DMS53 treated with DMSO at 0.1 percent for 48 hours (cell line): Measurements from ENCODE around the gene AIFM1.

ENCODE experiments used
- DNase-seq: peaks from one replicate; lab custom pipeline; 2025; ENCODE audit not compliant: unreplicated experiment; lab: John Stamatoyannopoulos, UW

Gene AIFM1

DNA sequence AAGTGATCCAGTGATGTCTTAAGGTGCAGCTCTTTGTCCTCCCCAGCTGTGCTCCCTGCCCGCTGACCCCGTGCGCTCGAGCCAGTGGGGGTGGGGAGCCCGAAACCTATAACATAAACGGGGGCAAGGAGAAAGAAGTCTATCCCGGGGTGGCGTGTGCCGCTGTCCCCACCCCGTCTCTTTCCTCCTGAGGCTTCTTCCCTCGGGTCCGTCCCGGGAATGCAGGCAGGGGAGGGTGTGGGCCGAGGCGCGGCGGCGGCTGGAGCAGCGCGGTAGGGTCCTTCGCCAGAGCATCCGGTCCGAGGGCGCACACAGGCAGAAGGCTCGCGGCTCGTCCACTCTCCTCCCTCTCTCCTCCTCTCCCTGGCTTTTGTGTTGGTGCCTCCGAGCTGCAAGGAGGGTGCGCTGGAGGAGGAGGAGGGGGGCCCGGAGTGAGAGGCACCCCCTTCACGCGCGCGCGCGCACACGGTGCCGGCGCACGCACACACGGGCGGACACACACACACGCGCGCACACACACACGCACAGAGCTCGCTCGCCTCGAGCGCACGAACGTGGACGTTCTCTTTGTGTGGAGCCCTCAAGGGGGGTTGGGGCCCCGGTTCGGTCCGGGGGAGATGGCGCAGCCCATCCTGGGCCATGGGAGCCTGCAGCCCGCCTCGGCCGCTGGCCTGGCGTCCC lies 5.9 kb upstream of the AIFM1 start, which contains the start of gene RAB33A:
TSS of gene RAB33A (plus strand) at position 517 of the 681 bp plus-strand sequence. CDS start at position 618, 101 bp downstream.
- no peak for DNase-seq

DNA sequence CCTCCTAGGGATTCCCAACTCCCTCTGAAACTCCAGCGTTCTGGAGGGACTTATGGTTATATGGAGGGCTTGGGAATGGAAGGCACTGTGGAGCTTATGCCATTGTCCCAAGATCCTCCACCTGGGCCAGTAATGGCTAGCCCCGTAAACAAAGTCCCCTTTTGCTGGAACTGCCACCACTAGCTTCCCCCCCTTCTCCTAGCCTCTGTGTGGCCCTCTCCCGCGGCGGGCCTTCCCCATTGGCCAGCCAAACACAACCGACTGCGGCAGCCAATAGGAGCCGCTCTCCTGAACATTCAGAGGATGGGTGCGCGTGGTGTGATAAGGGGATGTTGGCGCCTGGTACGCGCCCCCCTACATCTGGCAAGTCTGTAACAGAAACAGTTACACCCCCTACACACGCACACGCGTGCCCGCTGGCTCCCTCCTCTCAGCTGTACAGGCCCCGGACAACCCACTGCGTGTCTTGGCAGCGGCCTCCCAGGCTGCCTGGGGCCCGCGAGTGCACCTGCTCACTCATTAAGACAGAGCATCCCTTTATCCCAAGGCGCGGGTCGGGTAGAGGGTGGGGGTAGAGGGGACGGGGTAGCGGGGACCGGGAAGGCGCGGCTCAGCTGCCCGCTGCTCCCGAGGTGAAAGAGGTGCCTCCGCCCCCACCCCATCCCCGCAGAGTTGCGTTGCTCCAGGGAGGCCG lies 5.3 kb upstream of the AIFM1 start:
- DNase-seq: peak; percentile 30

DNA sequence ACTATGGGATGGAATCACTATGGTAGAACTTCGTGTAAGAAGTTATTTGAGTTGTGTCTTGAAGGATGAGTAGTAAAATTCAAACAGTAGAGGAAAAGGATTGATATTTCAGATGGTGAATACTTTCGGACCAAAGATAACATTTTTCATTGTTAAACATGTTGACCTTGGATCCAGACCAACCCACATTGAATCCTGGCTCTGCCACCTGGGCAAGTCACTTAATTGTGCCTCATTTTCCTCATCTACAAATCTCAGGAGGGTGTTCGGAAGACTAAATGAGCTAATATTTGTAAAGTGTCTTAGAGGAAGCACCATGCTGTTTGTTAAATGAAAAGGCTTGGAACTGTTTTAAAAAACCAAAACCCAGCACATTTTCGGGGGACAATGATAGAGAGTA lies 1.4 kb upstream of the AIFM1 start:
- DNase-seq: no peak

DNA sequence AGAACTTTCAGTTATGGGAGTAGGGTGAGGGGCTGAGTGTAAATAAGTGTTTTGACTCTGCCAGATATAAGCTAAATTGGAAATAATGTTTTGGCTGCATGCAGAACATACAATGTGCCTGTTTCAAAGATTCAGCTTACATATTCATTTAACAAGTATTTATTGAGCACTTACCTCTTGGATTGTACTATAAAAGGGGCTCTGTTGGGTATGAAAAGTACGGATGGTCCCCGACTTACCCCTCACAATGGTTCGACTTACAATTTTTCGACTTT lies 799 bp upstream of the AIFM1 start:
- no peak for DNase-seq

DNA sequence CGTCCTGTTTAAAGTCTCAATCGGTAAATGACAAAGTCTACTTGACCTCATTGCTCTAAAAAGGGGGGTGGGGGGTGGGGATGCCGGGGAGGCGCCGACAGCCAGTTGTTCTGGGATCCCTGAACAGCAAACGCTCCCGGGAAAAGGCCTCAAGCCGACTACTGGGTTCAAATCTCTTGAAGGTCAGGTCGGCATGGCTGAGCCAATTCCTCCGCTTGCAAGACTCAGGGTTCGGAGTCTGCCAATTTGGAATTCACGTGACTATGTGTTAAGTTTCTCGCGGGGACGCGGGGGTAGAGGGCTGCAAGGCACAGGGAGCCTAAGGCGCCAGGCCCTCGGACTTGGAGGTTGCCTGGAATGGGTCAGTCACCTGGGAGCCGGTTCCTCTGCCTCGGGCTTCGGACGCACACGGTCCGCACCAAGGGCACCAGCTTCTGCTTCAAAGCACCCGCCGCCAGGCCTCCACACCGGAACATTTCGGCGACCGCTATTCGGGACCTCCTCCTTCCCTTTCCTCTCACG lies 399 bp downstream of the AIFM1 start:
- no peak for DNase-seq

DNA sequence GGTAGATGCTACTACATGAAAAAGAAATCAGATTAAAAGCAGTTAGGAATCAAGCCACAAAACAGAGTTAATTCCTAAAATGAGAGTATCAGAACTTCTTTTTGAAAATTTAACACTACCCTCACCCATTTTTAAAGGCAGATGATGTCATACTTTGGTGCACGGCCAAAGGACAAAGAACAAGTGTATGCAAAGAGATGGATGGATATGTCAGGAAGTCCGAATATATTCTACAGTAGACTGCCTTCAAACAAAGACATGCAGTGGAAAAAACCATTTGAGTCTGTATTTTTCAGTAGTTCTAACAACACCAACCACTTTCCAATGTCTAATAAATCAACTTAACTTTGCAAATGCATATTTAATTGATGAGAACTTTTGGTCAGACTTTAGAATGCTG lies 2.2 kb downstream of the AIFM1 start:
- no peak for DNase-seq

DNA sequence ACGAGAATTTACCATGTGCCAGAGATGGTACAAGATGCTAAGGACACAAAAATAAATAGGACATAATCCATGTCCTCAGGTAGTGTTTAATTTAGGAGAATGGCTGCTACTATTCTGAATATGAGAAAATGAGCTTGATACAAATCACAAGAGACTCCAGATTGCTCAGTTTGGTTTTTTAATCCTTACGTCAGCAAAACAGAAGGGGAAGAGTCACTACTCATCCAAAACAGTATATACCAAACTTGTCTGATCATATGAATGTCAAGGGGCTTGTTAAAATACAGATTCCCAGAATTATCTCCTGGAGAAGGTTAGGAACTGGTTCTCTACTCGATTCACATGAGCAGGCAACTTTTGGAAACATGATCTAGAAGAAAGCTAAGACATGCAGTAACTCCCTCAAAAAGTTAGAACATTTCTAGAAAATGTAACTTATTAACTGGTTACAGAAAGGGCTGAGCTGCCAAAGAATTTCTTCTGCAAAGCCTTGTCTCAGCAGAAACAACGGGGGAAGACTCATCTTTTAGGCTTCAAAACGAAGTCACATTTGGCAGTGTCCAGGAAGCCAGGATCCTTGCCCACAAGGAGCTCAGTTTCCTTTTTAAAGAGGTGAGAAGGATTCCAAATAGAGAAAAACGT lies 3.4 kb downstream of the AIFM1 start:
- no peak for DNase-seq

DNA sequence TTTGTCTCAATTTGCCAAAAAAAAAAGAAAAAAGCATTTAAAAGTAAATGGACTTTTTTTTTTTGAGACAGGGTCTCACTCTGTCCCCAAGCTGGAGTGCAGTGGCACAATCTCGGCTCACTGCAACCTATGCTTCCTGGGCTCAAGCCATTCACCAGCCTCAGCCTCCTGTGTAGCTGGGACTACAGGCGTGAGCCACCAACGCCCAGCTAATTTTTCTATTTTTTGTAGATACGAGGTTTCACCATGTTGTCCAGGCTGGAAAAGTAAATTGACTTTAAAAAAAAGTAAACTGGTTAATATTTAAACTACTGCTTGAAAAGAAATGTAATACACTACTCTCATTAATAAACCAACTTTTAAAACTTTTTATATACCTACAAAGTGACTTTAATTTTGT lies 5.9 kb downstream of the AIFM1 start:
- DNase-seq: no peak

DNA sequence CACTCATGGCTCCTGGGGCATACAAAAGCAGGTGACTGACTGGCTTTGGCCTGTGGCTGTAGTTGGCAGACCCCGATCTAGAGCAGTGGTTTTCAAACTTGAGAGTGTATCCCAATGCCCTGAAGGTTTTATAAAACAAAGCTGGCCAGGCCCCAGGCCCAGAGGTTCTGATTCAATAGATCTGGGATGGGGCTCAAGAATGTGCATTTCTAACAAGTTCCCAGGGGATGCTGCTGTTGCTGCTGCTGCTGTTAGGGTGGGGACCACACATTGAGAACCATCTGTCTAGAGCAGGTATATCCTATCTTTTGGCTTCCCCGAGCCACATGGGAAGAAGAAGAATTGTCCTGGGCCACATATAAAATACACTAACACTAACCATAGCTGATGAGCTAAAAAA lies 7.3 kb downstream of the AIFM1 start:
- no peak for DNase-seq

DNA sequence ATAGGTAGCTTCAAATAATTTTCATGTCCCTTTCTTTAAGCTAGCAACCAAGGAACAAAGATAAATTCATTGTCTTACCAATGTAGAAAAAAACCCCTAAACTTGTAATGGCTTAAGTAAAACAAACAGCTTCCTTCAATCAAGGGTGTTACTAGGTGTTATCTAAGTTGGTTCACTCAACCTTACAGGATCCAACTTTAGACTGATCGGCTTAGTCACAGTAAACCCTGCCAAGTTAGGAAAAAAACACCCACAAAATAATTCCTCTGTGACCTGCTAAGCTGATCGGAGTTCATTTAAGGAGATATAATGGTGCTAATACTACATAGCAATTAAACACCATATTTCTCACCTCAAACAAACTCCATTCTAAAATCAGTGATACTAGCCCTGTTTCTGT lies 10.1 kb downstream of the AIFM1 start:
- no peak for DNase-seq

DNA sequence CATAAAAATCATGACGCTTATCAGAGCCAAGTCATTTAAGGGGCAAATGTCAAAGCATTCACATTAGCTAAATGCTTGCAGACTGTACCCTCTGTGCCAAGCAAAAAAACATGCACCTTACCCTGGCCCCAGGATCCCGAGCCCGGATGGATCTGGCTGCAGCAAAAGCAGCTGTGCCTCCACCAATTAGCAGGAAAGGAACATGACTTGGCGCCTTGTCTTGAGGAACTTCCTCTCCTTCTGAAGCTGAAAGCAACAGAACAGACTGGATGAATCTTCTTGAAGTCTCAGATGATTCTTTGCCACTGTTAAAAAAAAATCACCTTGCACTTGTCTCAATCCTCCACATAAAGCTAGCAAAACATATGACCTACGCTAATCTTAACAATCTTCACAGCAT lies 18.0 kb downstream of the AIFM1 start:
- no peak for DNase-seq

DNA sequence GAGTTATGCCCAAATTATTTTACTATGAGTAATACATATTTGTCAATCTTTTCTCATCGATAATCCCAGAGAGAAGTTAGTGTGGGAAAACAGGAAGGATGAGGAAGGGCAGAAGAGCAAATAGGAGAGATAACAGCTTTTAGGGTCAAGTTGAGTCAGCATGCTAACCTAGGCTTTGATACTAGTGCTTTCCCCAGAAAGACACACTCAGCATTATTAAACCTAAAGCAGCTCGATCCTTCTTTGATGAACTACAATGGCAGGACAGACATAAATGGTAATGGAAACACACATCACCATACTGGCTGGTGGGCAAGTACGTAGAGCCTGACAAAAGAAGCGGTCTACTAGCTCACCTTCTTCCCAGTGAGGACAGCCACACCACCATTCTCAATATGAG lies 20.5 kb downstream of the AIFM1 start:
- no peak for DNase-seq

DNA sequence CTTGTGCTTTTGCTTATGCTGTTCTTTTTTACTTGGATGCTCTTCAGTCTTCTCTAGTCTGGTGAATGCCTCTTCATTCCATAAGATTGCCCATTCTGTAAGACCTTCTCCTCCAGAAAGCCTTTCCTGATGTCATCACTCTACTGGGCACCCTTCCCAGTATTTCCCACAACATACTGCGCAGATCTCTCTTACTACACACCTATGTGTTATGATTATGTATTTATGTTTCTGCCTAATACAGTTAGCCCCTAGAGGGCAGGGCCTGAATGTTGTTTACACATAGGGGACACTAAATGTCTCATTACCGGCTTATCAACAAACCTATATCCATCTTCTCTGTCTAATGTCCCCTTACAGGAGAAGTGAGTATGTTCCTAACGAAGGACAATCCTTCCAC lies 21.1 kb downstream of the AIFM1 start:
- no peak for DNase-seq

DNA sequence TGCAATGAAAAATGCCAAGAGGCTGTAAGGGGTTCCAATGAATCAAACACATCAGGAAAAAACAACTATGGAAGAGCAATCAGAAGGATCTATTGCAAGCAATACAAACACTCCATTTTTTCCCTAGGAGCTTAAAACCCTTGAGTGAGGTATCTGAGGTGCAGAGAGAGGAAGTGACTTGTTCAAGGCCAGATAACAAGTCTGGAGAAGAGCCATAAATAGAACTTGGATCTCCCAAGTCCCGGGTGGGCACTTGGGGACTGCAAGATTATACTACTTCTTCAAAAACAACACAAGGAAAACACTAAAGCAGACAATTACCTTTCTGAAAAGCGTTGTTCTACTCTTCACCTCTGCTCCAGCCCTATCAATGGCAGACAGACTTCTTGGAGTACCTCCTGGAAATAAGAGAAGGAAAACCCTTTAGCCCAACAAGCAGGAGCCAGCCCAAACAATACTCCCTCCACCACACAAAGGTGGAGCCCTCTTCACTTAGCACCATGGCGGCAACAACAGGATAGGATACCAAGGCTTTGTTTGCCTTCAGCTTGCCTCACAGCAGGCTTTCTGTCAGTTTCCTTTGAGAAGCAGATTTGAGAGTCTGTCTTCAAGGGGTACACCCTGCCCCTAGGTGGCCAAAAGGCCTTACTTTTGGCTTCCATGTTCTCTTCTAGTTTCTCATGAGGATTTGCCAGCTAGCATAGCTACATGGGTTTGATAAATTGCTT lies 26.0 kb downstream of the AIFM1 start:
- no peak for DNase-seq

DNA sequence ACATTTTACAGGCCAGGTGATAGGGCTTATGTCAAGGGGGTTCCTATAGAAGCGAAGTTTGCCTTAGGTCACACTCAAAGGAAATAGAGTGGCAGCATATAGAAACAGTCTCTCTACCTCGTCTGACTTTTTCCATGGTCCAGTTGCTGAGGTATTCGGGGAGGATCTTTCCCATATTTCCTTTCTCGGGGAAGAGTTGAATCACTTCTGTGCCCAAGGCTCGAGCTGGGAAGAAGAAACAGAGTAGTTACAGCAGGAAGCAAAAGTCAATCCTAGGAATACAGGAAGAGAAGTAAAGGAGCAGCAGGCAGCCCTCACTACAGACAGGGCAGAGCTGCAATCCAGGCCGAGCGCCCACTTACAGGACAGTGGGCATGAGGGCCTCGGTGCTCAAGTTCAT lies 28.7 kb downstream of the AIFM1 start:
- DNase-seq: no peak

DNA sequence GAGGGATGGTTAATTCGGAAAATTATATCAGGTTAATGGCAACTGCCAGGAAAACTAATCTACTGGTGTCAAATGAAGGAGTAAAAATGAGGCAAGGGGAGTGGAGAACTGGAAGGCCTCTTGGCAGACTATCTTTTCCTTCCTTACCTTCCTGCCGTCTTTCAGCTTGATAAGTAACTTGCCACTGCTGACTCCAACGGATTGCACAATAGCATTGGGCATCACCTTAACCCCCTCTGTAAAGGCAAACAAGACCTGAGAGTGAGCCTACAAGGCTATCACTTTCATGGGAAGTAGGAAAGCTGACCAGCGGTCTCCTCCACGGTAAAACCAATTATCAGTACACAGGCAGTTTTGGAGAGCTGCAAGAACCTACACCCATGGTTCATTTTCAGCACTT lies 29.1 kb downstream of the AIFM1 start:
- no peak for DNase-seq

DNA sequence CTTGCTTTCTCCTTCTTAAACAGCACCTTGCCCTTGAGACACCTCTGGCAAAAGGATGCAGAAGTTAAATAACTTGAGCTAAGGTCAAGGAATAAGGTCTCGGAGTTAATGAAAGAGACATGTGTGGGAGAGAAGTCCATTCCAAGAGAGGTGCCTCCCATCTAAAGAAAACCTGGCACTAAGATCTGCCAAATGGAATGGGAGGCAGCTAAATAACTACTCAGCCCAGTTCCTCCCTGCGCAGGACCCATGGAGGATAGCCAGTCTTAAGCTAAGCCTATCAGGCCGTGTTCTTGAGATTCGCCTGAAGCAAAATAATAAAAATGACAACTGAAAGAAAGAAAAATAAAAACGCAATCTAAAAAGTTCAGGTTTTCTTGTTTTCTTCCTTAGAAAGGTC lies 34.7 kb downstream of the AIFM1 start:
- DNase-seq: no peak

DNA sequence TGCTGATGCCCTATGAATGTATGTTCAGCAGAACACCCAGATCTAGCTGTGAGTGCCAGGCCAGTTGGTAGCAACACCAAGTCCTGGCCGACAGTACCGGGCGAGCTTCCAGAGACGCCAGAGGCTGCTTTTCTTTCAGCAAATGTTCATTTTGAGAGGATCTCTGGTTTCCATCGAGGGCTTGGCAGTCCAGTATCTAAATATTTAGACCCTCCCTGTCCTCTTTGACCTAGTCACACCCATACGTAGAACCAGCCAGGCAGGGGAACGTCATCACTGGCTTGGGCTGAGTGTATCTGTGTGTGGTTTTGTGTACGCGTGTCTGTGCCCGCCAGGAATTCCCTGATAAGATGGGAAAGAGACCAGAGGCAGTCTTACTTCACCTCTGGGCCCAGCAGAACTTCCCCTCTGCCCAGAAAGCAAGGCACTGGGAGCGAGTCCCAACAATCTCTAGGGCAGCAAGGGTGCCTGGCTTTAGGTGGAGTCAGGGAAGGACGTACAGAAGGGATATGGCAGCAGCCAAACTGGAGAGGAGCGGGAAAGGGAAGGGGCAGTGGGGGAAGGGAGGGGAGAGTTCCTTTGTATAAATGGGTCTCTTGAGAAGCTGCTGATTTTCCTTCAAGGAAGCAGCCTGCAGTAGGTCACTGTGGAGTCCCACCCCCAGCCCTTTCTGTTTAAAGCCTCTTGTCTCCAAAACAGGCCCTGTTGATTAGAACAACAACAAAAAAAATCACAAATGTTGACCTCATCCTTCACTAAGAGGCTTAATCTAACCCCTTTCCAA lies 40.4 kb downstream of the AIFM1 start:
- DNase-seq: no peak

DNA sequence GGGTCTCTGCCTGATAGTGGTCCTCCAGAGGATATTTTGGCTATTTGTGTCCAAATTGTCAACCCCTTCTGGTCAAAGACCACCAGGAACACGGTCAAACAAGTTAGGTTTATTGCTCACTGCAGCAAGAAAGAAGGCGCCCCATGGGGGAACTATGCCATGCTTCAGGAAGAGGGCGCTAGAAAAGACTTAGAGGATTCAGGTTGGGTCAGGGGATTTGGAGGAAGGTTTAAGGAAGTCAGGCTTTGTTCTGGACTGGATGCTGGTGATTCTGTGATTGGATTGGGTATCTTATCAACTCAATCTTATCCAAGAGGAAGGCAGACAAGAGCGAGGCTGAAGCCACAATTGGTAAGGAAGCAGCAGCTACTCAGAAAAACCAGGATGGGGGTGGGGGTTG lies 41.1 kb downstream of the AIFM1 start:
- no peak for DNase-seq

DNA sequence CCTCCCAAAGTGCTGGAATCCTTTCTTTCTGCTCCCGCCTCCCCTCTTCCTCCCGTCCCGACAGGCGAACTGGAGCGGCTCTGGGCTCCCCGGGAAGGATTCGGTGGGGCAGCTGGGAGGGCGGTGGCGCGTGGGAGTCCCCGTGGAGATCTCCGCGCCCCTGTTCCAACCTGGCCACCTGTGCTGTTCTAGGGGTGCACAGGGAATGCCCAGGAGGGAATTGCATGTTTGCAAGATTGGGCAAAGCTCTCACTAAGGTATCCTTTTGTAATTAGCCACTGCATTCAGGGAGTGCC lies 44.2 kb downstream of the AIFM1 start:
- DNase-seq: no peak
